ENCODE measurements around the gene SLAMF8.

Gene SLAMF8

GRCh38 chr1:159835356-159835755 is 8.7 kb downstream of the SLAMF8 start:
- Histone ChIP-seq H3K4me1 (ENCODE audit: control insufficient read depth in 1 of 2, insufficient read depth in 2 of 2, low read length in 2 of 2) (peaks cover 2 to 4% of the 10 kb centered on the region in 2 experiments), H3K79me1 (ENCODE audit: low read length) (no peaks in the 10 kb centered on the region)
- no CpG with 5 or more reads among the region's 3 CpGs for WGBS (ENCODE audit: extremely low coverage, insufficient coverage, insufficient read length)

GRCh38 chr1:159835862-159836525 is 9.3 kb downstream of the SLAMF8 start:
- no peak overlapping the region for H3K4ac ChIP-seq (ENCODE audit: low read depth, low read length)
- H3K79me1 ChIP-seq (ENCODE audit: low read length): no peaks in the 10 kb centered on the region
- no peak overlapping the region for H2BK120ac ChIP-seq (ENCODE audit: insufficient read depth, low read length, poor library complexity)
- no peak overlapping the region for H3K18ac ChIP-seq (ENCODE audit: low read length)
- H3K9me3 ChIP-seq (ENCODE audit: insufficient read depth, low read depth, low read length): no peaks in the 10 kb centered on the region
- no peak overlapping the region for H4K12ac ChIP-seq (ENCODE audit: low read depth, low read length)
- no peak overlapping the region for H3K4me2 ChIP-seq (ENCODE audit: low read length)
- H3K9ac ChIP-seq (ENCODE audit: low read length): no peak overlapping the region
- H2AK5ac ChIP-seq (ENCODE audit: low read length): no peak overlapping the region
- H3K79me2 ChIP-seq (ENCODE audit: control insufficient read depth, insufficient read depth, low read length, poor library complexity): no peaks in the 10 kb centered on the region
- H2BK12ac ChIP-seq (ENCODE audit: low read length): no peak overlapping the region
- no peak overlapping the region for H2BK5ac ChIP-seq (ENCODE audit: low read depth, low read length, poor library complexity)
- no peak overlapping the region for H2AFZ ChIP-seq (ENCODE audit: insufficient read depth, low read length, poor library complexity)
- no peak overlapping the region for H3K4me3 ChIP-seq (ENCODE audit: low read depth, low read length)
- H3K27me3 ChIP-seq (ENCODE audit: insufficient read depth, low read length): no peaks in the 10 kb centered on the region
- H4K8ac ChIP-seq (ENCODE audit: low read depth, low read length): no peak overlapping the region
- H3K4me1 ChIP-seq (ENCODE audit: control insufficient read depth in 1 of 2, insufficient read depth in 2 of 2, low read length in 2 of 2): peaks cover 2 to 4% of the 10 kb centered on the region in 2 experiments
- H3K36me3 ChIP-seq (ENCODE audit: control insufficient read depth in 1 of 2, insufficient read depth in 2 of 2, low read length in 2 of 2): no peaks in the 10 kb centered on the region
- no peak overlapping the region for H3K23ac ChIP-seq (ENCODE audit: low read length)
- H3K14ac ChIP-seq (ENCODE audit: low read length): no peak overlapping the region
- no CpG with 5 or more reads among the region's 8 CpGs for WGBS (ENCODE audit: extremely low coverage, insufficient coverage, insufficient read length)
- H3K27ac ChIP-seq (ENCODE audit: low read depth, low read length): no peak overlapping the region
- no peak for DNase-seq
- H4K91ac ChIP-seq (ENCODE audit: low read depth, low read length): no peak overlapping the region

More at GRCh38 chr1:159835356-159835755, 8.7 kb downstream of the SLAMF8 start:
- Histone ChIP-seq H2BK5ac (ENCODE audit: low read depth, low read length, poor library complexity) (no peak overlapping the region), H3K27me3 (ENCODE audit: insufficient read depth, low read length) (no peaks in the 10 kb centered on the region), H3K14ac (ENCODE audit: low read length) (no peak overlapping the region), H3K4me3 (ENCODE audit: low read depth, low read length) (no peak overlapping the region), H4K8ac (ENCODE audit: low read depth, low read length) (no peak overlapping the region), H3K9ac (ENCODE audit: low read length) (no peak overlapping the region), H2AFZ (ENCODE audit: insufficient read depth, low read length, poor library complexity) (no peak overlapping the region), H3K9me3 (ENCODE audit: insufficient read depth, low read depth, low read length) (no peaks in the 10 kb centered on the region), H2BK120ac (ENCODE audit: insufficient read depth, low read length, poor library complexity) (no peak overlapping the region), H3K18ac (ENCODE audit: low read length) (no peak overlapping the region), H3K27ac (ENCODE audit: low read depth, low read length) (no peak overlapping the region), H2BK12ac (ENCODE audit: low read length) (no peak overlapping the region), H3K79me2 (ENCODE audit: control insufficient read depth, insufficient read depth, low read length, poor library complexity) (no peaks in the 10 kb centered on the region), H2AK5ac (ENCODE audit: low read length) (no peak overlapping the region), H4K12ac (ENCODE audit: low read depth, low read length) (no peak overlapping the region), H4K91ac (ENCODE audit: low read depth, low read length) (no peak overlapping the region), H3K4me2 (ENCODE audit: low read length) (no peak overlapping the region), H3K36me3 (ENCODE audit: control insufficient read depth in 1 of 2, insufficient read depth in 2 of 2, low read length in 2 of 2) (no peaks in the 10 kb centered on the region), H3K23ac (ENCODE audit: low read length) (no peak overlapping the region), H3K4ac (ENCODE audit: low read depth, low read length) (no peak overlapping the region)
- no peak for DNase-seq

GRCh38 chr1:159838715-159839114 is 12.0 kb downstream of the SLAMF8 start:
- Histone ChIP-seq H3K23ac (ENCODE audit: low read length) (no peak overlapping the region), H3K4me3 (ENCODE audit: low read depth, low read length) (no peak overlapping the region), H3K9ac (ENCODE audit: low read length) (no peak overlapping the region), H4K91ac (ENCODE audit: low read depth, low read length) (no peak overlapping the region), H3K4me2 (ENCODE audit: low read length) (no peak overlapping the region), H3K79me2 (ENCODE audit: control insufficient read depth, insufficient read depth, low read length, poor library complexity) (no peaks in the 10 kb centered on the region), H2AFZ (ENCODE audit: insufficient read depth, low read length, poor library complexity) (no peak overlapping the region), H3K27ac (ENCODE audit: low read depth, low read length) (no peak overlapping the region), H2BK5ac (ENCODE audit: low read depth, low read length, poor library complexity) (no peak overlapping the region), H3K18ac (ENCODE audit: low read length) (no peak overlapping the region), H3K36me3 (ENCODE audit: control insufficient read depth in 1 of 2, insufficient read depth in 2 of 2, low read length in 2 of 2) (no peaks in the 10 kb centered on the region), H3K9me3 (ENCODE audit: insufficient read depth, low read depth, low read length) (no peaks in the 10 kb centered on the region), H3K79me1 (ENCODE audit: low read length) (no peaks in the 10 kb centered on the region), H2BK120ac (ENCODE audit: insufficient read depth, low read length, poor library complexity) (no peak overlapping the region), H3K4me1 (ENCODE audit: control insufficient read depth in 1 of 2, insufficient read depth in 2 of 2, low read length in 2 of 2) (peaks cover 2 to 4% of the 10 kb centered on the region in 2 experiments), H3K4ac (ENCODE audit: low read depth, low read length) (no peak overlapping the region), H3K14ac (ENCODE audit: low read length) (no peak overlapping the region), H4K8ac (ENCODE audit: low read depth, low read length) (no peak overlapping the region), H4K12ac (ENCODE audit: low read depth, low read length) (no peak overlapping the region), H2AK5ac (ENCODE audit: low read length) (no peak overlapping the region), H3K27me3 (ENCODE audit: insufficient read depth, low read length) (no peaks in the 10 kb centered on the region), H2BK12ac (ENCODE audit: low read length) (no peak overlapping the region)
- no peak for DNase-seq
- no CpG with 5 or more reads among the region's 1 CpG for WGBS (ENCODE audit: extremely low coverage, insufficient coverage, insufficient read length)

- H3K27ac ChIP-seq (ENCODE audit: low read depth, low read length): no peak overlapping the region
- no peak overlapping the region for H4K12ac ChIP-seq (ENCODE audit: low read depth, low read length)
- no peak overlapping the region for H3K14ac ChIP-seq (ENCODE audit: low read length)
- no peak overlapping the region for H2BK120ac ChIP-seq (ENCODE audit: insufficient read depth, low read length, poor library complexity)
- no peak overlapping the region for H3K4ac ChIP-seq (ENCODE audit: low read depth, low read length)
- H3K9ac ChIP-seq (ENCODE audit: low read length): no peak overlapping the region
- no peaks in the 10 kb centered on the region for H3K9me3 ChIP-seq (ENCODE audit: insufficient read depth, low read depth, low read length)
- H3K4me2 ChIP-seq (ENCODE audit: low read length): no peak overlapping the region
- H2BK5ac ChIP-seq (ENCODE audit: low read depth, low read length, poor library complexity): no peak overlapping the region
- no peak overlapping the region for H4K91ac ChIP-seq (ENCODE audit: low read depth, low read length)
- no peak overlapping the region for H3K23ac ChIP-seq (ENCODE audit: low read length)
- no peaks in the 10 kb centered on the region for H3K36me3 ChIP-seq (ENCODE audit: control insufficient read depth in 1 of 2, insufficient read depth in 2 of 2, low read length in 2 of 2)
- H3K18ac ChIP-seq (ENCODE audit: low read length): no peak overlapping the region
- H3K79me1 ChIP-seq (ENCODE audit: low read length): no peaks in the 10 kb centered on the region
- H2AFZ ChIP-seq (ENCODE audit: insufficient read depth, low read length, poor library complexity): no peak overlapping the region
- H3K27me3 ChIP-seq (ENCODE audit: insufficient read depth, low read length): no peaks in the 10 kb centered on the region
- H2AK5ac ChIP-seq (ENCODE audit: low read length): no peak overlapping the region
- no peak overlapping the region for H2BK12ac ChIP-seq (ENCODE audit: low read length)
- peaks cover 2 to 4% of the 10 kb centered on the region in 2 experiments for H3K4me1 ChIP-seq (ENCODE audit: control insufficient read depth in 1 of 2, insufficient read depth in 2 of 2, low read length in 2 of 2)
- H3K4me3 ChIP-seq (ENCODE audit: low read depth, low read length): no peak overlapping the region
- WGBS (ENCODE audit: extremely low coverage, insufficient coverage, insufficient read length): no CpG with 5 or more reads among the region's 5 CpGs
- H4K8ac ChIP-seq (ENCODE audit: low read depth, low read length): no peak overlapping the region
- DNase-seq: no peak
- no peaks in the 10 kb centered on the region for H3K79me2 ChIP-seq (ENCODE audit: control insufficient read depth, insufficient read depth, low read length, poor library complexity)
These were observed 12.6 kb downstream of the SLAMF8 start for GRCh38 chr1:159839116-159839849.
